Suppressor macrophage (primary cell): Measurements from ENCODE around the gene CSH1.
"Not testable (repeated sequence)": the region's sequence is repeated elsewhere in the genome, so short reads cannot be mapped to it uniquely, and the experiment has no call there.

Experiments
- DNase-seq, 4 experiments: peaks; one replicate each; pipeline ENCODE4 v3.0.0-alpha.2; 2020 to 2022

CSH1 gene

DNA sequence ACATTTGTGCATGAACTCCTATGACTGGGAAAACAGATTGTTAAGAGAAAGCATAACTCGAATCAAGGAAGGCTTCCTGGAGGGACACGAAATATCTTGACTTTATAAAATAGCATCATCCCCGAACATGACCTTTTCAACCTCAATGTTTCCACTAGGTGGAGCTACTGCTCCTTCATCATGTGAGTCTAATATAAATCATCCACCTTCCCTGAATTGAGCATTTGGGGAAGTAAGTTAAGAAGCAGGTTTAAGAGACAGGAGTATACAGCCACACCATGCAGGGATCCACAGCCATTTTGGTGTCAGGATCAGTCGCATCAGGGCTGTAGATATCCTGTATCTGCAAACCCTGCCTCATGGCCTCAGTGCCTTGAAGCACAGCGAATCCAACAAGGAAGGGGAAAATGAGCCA, 7.4 kb upstream of the CSH1 start:
- peak in 2 of 4 experiments; percentile 12 to 26 for DNase-seq

DNA sequence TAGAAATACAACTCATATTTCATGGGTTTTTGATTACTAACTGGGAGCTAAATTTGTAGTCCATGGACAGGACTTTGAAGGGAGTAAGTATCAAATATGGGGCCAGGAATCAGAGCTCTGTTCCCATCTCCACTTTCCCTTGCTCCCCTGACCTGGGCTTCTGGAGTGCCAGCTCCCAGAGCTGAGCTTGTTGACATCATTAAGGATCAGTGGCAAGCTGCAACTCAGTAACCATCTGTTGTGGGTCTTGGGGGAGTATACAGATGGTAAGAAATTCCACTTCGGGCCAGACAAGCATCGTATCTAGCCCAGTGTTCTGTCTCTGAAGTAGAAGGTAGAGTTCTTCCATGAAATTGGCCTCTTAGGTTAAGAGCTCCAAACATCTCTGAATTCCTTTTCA, 5.6 kb upstream of the CSH1 start:
- DNase-seq = not testable (repeated sequence)

DNA sequence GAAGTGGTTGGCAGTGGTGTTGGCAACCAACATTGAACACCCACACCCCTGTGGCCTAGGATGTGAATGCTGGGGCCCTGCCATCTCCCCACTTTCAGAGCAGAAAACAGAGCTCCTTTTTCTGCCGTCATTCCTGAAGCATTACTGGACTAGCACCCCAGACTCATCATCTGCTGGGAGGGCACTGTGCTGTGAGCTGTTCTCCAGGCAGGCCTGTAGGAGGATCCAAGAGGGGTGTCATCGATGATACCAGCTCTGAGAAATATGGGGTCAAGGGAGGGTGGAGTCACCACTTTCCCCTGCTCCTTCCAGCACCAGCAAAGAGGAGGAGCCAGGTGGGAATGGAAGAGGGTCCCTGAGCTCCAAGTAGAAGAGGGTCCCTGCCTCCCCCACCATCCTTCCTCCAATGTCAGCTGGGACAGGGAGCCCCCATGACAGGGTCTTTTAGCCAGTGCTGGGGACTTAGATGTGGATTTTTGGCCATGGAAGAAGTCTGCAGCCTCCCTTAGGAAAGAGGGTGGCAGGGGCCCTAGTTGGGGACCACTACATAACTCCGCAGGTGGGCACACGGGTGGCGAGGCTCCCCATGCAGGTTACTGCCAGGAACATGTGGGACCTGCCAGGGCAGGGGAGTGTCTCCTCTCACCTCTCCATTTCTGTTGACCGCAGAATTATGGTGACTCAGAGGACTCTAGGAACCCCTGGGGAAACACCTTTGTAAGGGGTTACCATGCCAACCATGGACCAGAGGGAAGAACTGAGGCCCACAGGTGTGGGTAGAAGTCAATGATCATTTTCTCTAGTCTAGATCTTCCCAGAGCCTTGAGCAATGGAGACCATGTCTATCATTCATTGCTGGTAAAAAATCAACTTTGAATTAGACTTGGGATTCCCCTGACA, 2.8 kb upstream of the CSH1 start:
- DNase-seq = not testable (repeated sequence)

DNA sequence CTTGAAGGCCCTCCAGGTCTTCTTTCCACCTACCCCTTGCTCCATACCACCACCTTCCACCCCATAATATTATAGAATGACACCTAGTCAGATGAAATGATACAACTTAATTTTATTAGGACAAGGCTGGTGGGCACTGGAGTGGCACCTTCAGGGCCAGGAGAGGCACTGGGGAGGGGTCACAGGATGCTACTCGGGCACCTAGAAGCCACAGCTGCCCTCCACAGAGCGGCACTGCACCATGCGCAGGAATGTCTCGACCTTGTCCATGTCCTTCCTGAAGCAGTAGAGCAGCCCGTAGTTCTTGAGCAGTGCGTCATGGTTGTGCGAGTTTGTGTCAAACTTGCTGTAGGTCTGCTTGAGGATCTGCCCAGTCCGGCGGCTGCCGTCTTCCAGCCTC, 1.6 kb downstream of the CSH1 start:
- DNase-seq = not testable (repeated sequence)

DNA sequence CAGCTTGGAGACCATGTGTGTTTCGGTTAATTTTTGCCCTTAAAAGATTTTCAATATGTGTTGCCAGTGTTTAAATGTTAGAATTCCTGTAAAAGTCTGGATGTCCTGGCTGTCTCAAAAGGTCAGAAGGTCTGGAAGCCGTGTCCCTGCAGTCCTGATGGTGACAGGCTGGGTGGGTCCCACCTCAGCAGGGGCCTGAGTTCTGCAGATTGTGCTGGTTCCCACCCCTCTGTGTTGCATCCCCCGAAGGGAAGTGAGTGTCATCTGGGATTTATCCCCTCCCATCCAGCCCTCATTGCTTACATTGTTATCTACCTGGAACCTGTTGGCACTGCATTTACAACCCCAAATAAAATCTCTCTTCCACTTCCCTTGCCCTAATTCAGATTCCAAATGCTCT, 2.4 kb downstream of the CSH1 start:
- not testable (repeated sequence) for DNase-seq

DNA sequence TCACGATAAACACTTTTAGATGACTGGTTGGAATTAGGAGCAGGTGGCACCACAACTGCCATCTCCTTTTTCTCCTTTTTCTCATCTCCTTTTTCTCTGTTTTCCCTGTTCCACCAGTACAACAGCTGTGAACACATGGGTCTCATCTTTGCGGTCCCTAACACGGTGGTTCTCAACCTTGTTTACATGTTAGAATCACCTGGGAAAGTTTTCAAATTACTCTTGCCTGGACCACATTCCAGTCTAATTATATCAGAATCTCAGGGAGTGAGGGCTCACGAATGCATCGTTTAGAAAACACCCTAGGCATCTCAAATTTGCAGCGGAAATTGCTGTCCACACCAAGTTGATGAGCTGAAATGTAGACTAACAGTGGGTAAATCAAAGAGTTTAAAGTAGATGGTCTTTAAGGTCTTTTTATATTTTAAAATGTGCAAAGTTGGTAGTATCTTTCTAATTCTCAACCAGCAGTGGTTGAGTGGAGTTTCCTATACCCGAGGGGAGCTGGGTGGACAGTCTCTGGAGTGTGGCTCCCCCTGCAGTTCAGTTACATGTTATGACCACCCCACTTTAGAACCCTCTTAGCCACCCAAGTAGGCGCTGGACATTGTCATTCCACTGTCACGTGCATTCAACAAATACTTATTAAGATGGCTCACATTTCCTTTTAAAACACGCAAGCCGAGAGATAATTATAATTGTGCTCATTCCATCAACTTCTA, 3.9 kb downstream of the CSH1 start:
- peak in 1 of 4 experiments; percentile 13 for DNase-seq

DNA sequence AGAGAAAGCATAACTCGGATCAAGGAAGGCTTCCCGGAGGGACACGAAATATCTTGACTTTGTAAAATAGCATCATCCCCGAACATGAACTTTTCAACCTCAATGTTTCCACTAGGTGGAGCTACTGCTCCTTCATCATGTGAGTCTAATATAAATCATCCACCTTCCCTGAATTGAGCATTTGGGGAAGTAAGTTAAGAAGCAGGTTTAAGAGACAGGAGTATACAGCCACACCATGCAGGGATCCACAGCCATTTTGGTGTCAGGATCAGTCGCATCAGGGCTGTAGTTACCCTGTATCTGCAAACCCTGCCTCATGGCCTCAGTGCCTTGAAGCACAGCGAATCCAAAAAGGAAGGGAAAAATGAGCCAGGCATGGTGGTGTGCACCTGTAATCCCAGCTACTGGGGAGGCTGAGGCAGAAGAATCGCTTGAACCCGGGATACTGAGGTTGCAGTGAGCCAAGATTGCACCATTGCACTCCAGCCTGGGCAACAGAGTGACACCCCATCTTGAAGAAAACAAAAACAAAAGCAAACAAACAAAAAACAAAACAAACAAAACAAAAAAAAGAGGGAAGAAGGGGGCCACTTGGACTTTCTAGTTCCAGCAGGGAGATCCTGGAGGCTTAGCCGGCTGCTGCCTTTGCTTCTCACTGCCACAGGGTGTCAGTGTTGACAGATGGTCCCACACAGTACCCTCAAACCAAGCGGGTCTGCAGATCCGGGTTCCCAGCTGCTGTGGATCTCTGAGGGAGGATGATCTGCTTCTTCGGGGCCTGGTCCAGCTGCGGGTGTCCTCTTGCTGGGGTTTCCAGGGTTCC, 7.1 kb downstream of the CSH1 start:
- DNase-seq = peak; percentile 26 to 53 (median 48)

DNA sequence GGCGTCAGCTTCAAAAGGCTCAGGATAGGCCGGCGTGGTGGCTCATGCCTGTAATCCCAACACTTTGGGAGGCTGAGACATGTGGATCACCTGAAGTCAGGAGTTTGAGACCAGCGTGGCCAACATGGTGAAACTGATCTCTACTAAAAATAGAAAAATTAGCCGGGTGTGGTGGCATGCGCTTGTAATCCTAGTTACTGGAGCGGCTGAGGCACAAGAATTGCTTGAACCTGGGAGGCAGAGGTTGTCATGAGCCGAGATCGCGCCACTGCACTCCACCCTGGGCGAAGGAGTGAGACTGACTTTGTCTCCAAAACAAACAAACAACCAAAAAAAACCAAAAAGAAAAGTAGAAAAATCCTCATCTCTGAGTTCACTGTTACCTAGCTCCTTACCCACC, 11.3 kb downstream of the CSH1 start:
- DNase-seq = not testable (repeated sequence)

DNA sequence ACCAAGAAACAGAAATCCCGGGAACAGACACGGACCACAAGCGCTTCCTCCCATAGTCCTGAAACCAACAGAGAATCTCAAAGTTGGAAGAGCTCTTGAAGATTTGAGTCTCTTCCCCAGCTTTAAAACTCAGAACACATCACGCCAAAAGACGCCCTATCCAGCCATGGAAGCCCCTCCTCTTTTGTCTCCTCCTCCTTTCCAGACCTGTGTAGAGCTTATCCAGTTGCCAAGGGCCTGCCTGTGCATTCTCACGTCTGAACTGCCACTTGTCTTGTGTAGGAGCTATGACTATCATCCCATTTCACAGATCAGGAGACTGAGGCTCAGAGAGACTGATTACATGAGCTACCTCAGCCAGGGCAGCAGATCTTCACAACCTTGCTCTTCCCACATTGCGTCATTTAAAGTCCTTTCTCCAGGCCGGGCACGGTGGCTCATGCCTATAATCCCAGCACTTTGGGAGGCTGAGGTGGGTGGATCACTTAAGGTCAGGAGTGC, 13.7 kb downstream of the CSH1 start:
- not testable (repeated sequence) for DNase-seq

DNA sequence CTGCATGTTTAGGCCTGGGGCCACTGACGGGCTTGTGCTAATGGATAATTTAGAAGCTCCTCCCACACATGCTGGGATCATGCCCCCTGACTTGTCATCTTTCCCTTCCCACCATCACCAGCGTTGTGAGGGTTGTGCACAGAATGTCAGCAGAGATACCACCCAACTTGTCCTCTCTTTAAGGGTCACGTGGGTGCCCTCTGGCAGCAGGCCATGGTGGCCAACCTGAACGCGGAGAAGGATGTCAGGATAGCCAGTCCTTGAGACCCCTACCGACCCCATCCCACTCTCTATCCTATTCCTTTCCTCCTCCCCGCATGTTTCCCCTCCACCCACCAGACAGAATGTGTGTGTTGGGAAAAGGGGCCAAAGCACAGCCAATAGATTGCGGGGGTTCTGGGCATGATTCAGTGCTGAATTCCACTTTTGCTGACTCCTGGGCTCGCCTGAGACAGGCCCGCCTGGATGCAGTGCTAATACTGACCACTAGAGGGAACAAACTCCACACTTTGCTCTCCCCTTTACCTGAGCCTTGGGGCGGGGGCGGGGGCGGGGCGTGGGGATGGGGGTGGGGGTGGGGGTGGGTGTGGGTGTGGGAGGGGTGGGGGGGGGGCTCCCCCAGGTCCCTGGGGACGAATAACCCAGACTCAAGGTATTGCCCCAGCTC, 14.3 kb downstream of the CSH1 start, which contains the start of gene GH2:
Gene GH2, minus strand, starts transcription at position 10 of the 667 bp plus-strand sequence. CDS start 143 bp downstream, outside the sequence.
- peak; percentile 58 to 72 (median 65) for DNase-seq

DNA sequence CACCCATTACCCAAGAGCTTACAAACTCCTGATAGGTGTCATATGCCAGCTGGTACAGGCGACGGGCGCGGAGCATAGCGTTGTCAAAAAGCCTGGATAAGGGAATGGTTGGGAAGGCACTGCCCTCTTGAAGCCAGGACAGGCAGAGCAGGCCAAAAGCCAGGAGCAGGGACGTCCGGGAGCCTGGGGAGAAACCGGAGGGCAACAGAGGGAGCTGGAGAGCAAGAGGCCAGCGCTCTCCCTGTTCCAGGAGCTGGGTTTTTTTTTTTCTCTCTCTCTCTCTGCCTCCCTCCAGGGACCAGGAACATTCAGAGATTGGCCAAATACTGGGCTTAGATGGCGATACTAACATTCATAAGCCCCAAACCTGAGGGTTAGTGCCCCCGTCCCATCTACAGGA, 15.0 kb downstream of the CSH1 start:
- not testable (repeated sequence) for DNase-seq

DNA sequence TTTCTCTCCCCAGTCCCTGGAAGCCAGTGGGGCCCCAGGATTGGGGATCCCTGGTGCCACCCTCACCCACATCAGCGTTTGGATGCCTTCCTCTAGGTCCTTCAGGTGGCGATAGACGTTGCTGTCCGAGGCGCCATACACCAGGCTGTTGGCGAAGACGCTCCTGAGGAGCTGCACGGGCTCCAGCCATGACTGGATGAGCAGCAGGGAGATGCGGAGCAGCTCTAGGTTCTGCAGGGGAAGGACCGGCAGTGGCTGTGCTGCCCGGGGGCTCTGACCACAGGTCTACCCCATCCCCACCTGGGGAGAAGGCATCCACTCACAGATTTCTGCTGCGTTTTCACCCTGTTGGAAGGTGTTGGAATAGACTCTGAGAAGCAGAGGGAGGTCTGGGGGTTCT, 15.7 kb downstream of the CSH1 start:
- no peak for DNase-seq

DNA sequence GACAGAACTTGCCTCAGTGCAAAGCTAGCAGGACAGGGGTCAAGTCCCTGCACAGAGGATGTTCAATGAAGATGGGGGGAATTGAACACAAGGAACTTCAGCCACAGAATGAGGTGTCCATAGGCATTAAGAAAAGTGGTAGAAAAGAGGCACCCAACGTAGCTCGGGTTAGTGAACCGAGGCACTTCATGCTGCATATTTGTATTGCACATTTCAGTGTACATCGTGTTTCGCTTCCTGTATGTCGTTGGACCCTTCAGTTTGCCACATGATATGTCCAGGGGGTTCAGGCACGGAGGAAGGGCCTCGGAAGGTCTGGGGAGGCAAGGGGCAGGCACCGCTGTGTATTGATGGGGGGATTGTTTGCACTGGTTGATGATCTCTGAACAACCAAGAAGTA, 18.0 kb downstream of the CSH1 start:
- not testable (repeated sequence) for DNase-seq

DNA sequence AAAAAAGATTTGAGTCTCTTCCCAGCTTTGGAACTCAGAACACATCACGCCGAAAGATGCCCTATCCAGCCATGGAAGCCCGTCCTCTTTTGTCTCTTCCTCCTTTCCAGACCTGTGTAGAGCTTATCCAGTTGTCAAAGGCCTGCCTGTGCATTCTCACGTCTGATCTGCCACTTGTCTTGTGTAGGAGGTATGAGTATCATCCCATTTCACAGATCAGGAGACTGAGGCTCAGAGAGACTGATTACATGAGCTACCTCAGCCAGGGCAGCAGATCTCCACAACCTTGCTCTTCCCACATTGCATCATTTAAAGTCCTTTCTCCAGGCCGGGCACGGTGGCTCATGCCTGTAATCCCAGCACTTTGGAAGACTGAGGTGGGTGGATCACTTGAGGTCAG, 21.7 kb downstream of the CSH1 start:
- DNase-seq = not testable (repeated sequence)

DNA sequence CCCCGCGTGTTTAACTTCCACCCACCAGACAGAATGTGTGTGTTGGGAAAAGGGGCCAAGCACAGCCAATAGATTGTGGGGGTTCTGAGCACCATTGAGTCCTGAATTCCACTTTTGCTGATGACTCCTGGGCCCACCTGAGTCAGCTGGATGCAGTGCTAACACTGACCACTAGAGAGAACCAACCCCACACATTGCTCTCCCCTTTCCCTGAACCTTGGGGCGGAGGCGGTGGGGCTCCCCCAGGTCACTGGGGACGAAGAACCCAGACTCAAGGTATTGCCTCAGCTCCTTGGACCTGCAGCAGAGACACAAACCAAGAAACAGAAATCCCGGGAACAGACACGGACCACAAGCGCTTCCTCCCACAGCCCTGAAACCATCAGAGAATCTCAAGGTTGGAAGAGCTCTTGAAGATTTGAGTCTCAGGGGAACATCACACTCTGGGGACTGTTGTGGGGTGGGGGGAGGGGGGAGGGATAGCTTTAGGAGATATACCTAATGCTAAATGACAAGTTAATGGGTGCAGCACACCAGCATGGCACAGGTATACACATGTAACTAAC, 22.2 kb downstream of the CSH1 start:
- not testable (repeated sequence) for DNase-seq

DNA sequence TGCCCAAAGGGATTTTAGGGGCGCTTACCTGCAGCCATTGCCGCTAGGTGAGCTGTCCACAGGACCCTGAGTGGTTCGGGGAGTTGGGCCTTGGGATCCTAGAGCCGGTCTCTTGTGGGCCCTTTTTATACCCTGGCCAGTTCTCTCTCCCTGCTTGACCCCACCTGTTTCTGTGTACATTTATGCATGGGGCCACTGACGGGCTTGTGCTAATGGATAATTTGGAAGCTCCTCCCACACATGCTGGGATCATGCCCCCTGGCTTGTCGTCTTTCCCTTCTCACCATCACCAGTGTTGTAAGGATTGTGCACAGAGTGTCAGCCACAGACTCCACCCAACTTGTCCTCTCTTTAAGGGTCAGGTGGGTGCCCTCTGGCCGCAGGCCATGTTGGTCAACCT, 22.8 kb downstream of the CSH1 start, which contains the start of gene CSH2:
Gene CSH2, minus strand, starts transcription at position 101 of the 400 bp plus-strand sequence. Its CDS starts 63 bp downstream, at position 38.
- not testable (repeated sequence) for DNase-seq

DNA sequence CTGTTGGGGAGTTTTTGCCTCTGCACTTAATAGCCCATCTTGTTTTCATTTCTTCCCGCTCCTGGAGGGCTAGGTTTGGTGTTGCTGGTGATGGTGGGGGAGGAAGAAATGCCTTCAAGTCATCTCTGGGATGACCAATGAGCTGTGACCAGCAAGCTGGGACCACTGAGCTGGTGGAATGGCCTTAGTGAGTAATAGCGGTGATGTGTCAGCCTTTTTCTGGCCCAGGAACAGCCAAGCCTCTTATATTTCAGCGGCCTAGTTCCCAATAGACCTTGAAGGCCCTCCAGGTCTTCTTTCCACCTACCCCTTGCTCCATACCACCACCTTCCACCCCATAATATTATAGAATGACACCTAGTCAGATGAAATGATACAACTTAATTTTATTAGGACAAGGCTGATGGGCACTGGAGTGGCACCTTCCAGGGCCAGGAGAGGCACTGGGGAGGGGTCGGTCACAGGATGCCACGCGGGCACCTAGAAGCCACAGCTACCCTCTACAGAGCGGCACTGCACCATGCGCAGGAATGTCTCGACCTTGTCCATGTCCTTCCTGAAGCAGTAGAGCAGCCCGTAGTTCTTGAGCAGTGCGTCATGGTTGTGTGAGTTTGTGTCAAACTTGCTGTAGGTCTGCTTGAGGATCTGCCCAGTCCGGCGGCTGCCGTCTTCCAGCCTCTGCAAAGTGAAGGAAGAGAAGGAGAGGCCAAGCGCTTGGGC, 24.6 kb downstream of the CSH1 start:
- not testable (repeated sequence) for DNase-seq

DNA sequence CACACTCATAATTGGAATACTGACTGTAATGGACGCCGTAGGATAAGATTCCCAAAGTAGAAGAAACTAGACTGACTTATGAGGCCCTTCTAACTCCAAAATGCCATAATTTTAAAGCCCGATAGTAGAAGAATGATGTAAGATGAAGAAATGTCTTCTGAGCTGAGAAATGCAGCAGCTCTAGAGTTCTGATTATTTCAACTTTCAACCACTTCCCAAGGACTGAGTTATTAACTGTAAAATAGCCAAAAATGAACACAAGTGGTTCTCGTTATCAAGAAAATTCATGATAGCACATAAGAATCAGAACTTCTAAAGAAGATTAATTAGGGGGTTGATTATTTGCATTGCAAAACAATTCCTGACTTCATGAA, 26.1 kb downstream of the CSH1 start:
- not testable (repeated sequence) for DNase-seq

DNA sequence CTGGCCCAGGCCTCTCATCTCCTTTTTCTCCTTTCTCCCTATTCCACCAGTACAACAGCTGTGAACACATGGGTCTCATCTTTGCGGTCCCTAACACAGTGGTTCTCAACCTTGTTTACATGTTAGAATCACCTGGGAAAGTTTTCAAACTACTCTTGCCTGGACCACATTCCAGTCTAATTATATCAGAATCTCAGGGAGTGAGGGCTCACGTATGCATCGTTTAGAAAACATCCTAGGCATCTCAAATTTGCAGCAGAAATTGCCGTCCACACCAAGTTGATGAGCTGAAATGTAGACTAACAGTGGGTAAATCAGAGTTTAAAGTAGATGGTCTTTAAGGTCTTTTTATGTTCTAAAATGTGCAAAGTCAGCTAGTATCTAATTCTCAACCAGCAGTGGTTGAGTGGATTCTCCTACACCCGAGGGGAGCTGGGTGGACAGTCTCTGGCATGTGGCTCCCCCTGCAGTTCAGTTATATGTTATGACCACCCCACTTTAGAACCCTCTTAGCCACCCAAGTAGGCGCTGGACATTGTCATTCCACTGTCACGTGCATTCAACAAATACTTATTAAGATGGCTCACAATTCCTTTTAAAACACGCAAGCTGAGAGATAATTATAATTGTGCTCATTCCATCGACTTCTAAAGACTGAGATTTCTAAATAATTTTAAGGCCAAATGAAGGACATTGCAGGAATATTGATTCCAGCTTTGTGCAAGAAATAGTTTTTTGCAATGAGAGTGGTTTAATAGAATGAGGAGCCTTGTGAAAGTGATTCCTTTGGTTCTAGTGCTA, 26.7 kb downstream of the CSH1 start:
- DNase-seq = not testable (repeated sequence)

DNA sequence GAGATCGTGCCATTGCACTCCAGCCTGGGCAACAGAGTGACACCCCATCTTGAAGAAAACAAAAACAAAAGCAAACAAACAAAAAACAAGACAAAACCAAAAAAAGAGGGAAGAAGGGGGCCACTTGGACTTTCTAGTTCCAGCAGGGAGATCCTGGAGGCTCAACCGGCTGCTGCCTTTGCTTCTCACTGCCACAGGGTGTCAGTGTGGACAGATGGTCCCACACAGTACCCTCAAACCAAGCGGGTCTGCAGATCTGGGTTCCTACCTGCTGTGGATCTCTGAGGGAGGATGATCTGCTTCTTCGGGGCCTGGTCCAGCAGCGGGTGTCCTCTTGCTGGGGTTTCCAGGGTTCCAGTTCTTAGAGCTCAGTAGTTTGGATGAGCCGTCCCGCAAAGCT, 29.7 kb downstream of the CSH1 start:
- DNase-seq = peak in 1 of 4 experiments; percentile 25
